ENCODE results near the gene RBM34.
"Not testable (repeated sequence)": the region's sequence is repeated elsewhere in the genome, so short reads cannot be mapped to it uniquely, and the experiment has no call there.

The RBM34 gene

GRCh38 chr1:235160957-235161684 is at the start of gene RBM34:
Gene RBM34, minus strand, starts transcription at chr1:235161250. Its CDS starts 24 bp downstream, at chr1:235161226.
- peak; percentile 92 to 94 for DNase-seq

GRCh38 chr1:235207209-235207565 is 46.1 kb upstream of the RBM34 start:
- no peak for DNase-seq

- no peak for DNase-seq
These were observed 45.6 kb upstream of the RBM34 start for GRCh38 chr1:235206533-235207208.

GRCh38 chr1:235205687-235206086 is 44.6 kb upstream of the RBM34 start:
- no peak for DNase-seq

- no peak for DNase-seq
These were observed 42.4 kb upstream of the RBM34 start for GRCh38 chr1:235203428-235203827.

- DNase-seq = not testable (repeated sequence)
These were observed 41.4 kb upstream of the RBM34 start for GRCh38 chr1:235202447-235202846.

GRCh38 chr1:235199441-235199840 is 38.4 kb upstream of the RBM34 start:
- peak; percentile 13 to 36 for DNase-seq

- DNase-seq = no peak
These were observed 29.4 kb upstream of the RBM34 start for GRCh38 chr1:235190431-235190830.

GRCh38 chr1:235187316-235187715 is 26.3 kb upstream of the RBM34 start:
- no peak for DNase-seq

- DNase-seq = no peak
These were observed 20.7 kb upstream of the RBM34 start for GRCh38 chr1:235181561-235182245.

- no peak for DNase-seq
These were observed 19.9 kb upstream of the RBM34 start for GRCh38 chr1:235180916-235181460.

GRCh38 chr1:235176486-235176885 is 15.4 kb upstream of the RBM34 start:
- no peak for DNase-seq

GRCh38 chr1:235169986-235170385 is 8.9 kb upstream of the RBM34 start:
- no peak for DNase-seq

GRCh38 chr1:235168375-235168774 is 7.3 kb upstream of the RBM34 start:
- DNase-seq = no peak

- no peak for DNase-seq
These were observed 756 bp upstream of the RBM34 start for GRCh38 chr1:235161685-235162327.

- peak; percentile 41 to 74 for DNase-seq
These were observed 580 bp downstream of the RBM34 start for GRCh38 chr1:235160383-235160956.

- not testable (repeated sequence) for DNase-seq
These were observed 1.1 kb downstream of the RBM34 start for GRCh38 chr1:235159930-235160329.

- DNase-seq = not testable (repeated sequence)
These were observed 1.8 kb downstream of the RBM34 start for GRCh38 chr1:235159284-235159683.

- no peak for DNase-seq
These were observed 2.4 kb downstream of the RBM34 start for GRCh38 chr1:235158680-235159079.

- DNase-seq = no peak
These were observed 3.9 kb downstream of the RBM34 start for GRCh38 chr1:235157150-235157549.

GRCh38 chr1:235156740-235157139 is 4.3 kb downstream of the RBM34 start:
- no peak for DNase-seq

- no peak for DNase-seq
These were observed 4.8 kb downstream of the RBM34 start for GRCh38 chr1:235156265-235156664.

GRCh38 chr1:235152235-235152634 is 8.8 kb downstream of the RBM34 start:
- DNase-seq = no peak

Measured in NCI-H2081 (cell line).